Activated effector memory CD4-positive, alpha-beta T cell treated with Interleukin-2 at 50 U/mL for 16 hours (primary cell): ENCODE results near the gene TAP1.
A peak's percentile ranks its signal among the peaks of the same experiment; 100 is the strongest.

Experiments
- DNase-seq: peaks from one replicate; pipeline ENCODE4 v3.0.0-alpha.2; 2020

Gene TAP1

DNA sequence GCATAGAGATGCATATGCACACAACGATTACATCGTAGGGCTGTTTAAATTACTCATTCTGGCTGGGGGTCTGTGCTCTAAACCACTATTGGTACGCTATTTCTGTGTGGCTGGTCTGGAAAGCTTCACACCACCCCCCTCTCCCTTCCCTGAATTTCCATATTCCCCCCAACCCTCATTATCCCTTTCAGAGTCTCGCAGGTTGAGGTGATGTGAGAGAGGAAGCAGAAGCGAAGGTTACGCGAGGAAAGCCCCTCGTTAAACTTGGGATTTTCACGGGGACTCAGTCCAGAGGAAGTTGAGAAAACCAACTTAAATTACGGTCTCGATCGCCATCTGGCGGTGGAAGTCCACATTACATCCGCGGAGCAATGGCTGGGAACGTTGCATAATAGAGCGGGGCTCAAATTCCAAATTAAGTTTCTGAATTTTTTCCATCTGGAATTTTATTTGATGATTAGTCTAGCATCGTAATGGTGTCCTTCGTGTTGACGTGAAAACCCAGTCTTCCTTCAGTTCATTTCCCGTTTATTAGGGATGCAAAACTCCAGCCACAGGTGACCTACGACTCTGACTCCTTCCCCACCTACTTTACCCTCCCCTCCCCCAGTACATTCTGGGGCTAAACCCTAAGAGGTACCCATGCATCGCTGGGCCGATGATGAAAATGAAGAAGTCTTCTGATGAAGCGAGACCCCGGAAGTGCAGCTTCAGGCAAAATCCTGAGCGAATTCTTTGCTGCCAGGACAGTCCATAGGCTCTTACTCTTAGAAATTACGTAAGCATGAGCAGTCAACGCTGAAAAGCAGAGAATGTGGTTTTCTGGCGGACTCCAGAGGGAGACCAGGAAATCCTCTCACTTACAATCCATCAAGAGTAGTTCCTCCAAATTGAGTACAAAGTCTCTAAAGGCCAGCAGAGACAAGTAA is 56.4 kb downstream of the TAP1 start:
- peak; percentile 61 for DNase-seq
